NOMO-1 (cell line): ENCODE measurements around the gene PIP4K2A.
A peak's percentile ranks its signal among the peaks of the same experiment; 100 is the strongest.
"Not testable (repeated sequence)": the region's sequence is repeated elsewhere in the genome, so short reads cannot be mapped to it uniquely, and the experiment has no call there.

Experiments
- DNase-seq, 2 experiments: peaks; one replicate each; lab custom pipeline; 2025; ENCODE audit not compliant: unreplicated experiment in 2 of 2; lab: John Stamatoyannopoulos, UW

PIP4K2A gene

GRCh38 chr10:22714479-22715289 lies at the start of gene PIP4K2A:
Gene PIP4K2A, minus strand, starts transcription at chr10:22714578. Its CDS starts 252 bp downstream, at chr10:22714326.
- DNase-seq = peak; percentile 44 to 77

GRCh38 chr10:22761569-22762220 lies 47.3 kb upstream of the PIP4K2A start:
- no peak for DNase-seq

- DNase-seq = no peak
Measured at GRCh38 chr10:22760025-22760424, 45.6 kb upstream of the PIP4K2A start.

- DNase-seq = no peak
Measured at GRCh38 chr10:22758867-22759266, 44.5 kb upstream of the PIP4K2A start.

- no peak for DNase-seq
Measured at GRCh38 chr10:22754296-22754695, 39.9 kb upstream of the PIP4K2A start.

GRCh38 chr10:22753786-22754185 lies 39.4 kb upstream of the PIP4K2A start:
- no peak for DNase-seq

GRCh38 chr10:22752272-22752889 lies 38.0 kb upstream of the PIP4K2A start:
- no peak for DNase-seq

- DNase-seq = no peak
Measured at GRCh38 chr10:22750131-22750530, 35.8 kb upstream of the PIP4K2A start.

GRCh38 chr10:22744858-22745257 lies 30.5 kb upstream of the PIP4K2A start:
- not testable (repeated sequence) for DNase-seq

- DNase-seq = peak; percentile 72 to 96
Measured at GRCh38 chr10:22742678-22743077, 28.3 kb upstream of the PIP4K2A start.

GRCh38 chr10:22741631-22742030 lies 27.3 kb upstream of the PIP4K2A start:
- not testable (repeated sequence) for DNase-seq

GRCh38 chr10:22740180-22740579 lies 25.8 kb upstream of the PIP4K2A start:
- no peak for DNase-seq

GRCh38 chr10:22737587-22737986 lies 23.2 kb upstream of the PIP4K2A start:
- DNase-seq = peak in 1 of 2 experiments; percentile 8

- DNase-seq = no peak
Measured at GRCh38 chr10:22736134-22736533, 21.8 kb upstream of the PIP4K2A start.

- no peak for DNase-seq
Measured at GRCh38 chr10:22733992-22734391, 19.6 kb upstream of the PIP4K2A start.

GRCh38 chr10:22727663-22728062 lies 13.3 kb upstream of the PIP4K2A start:
- DNase-seq = no peak

- no peak for DNase-seq
Measured at GRCh38 chr10:22727112-22727511, 12.7 kb upstream of the PIP4K2A start.

- DNase-seq = no peak
Measured at GRCh38 chr10:22724773-22725172, 10.4 kb upstream of the PIP4K2A start.

- DNase-seq = peak; percentile 14 to 38
Measured at GRCh38 chr10:22723783-22724182, 9.4 kb upstream of the PIP4K2A start.

- DNase-seq = peak; percentile 83
Measured at GRCh38 chr10:22723343-22723779, 9.0 kb upstream of the PIP4K2A start.

- DNase-seq = no peak
Measured at GRCh38 chr10:22722626-22723169, 8.3 kb upstream of the PIP4K2A start.
